ENCODE data around the gene ATP2A3. TPM values are rescaled to one million over a fixed set of nuclear protein-coding genes. Genes with fewer than 3 reads are reported as not detected.
"Not testable (repeated sequence)": the region's sequence is repeated elsewhere in the genome, so short reads cannot be mapped to it uniquely, and the experiment has no call there.

ATP2A3 gene
- total and polyA plus RNA-seq, 4 donors = 16.6 to 64.6 (median 25.5) TPM

DNA sequence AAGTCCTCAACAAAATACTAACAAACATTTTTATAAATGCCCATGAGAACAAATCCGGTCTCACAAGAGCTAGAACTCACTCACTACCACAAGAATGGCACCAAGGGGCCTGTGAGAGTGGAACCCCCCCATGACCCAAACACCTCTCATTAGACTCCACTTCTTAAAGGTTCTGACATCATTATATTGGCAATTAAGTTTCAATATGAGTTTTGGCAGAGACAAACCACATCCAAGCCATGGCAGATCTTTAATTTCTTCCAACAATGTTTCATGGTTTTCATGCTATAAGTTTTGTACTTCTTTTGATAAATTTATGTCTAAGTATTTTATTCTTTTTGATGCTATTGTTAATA lies 30.0 kb upstream of the ATP2A3 start:
- 55 to 85% methylated on average over 1 of the region's 1 CpG for WGBS, 2 donors
- Histone ChIP-seq H3K36me3 (ENCODE audit: control insufficient read depth in 4 of 4, insufficient read depth in 4 of 4, low read length in 4 of 4) (no peaks in the 10 kb centered on the region), H3K4me1 (ENCODE audit: control insufficient read depth in 5 of 5, insufficient read depth in 5 of 5, low read length in 5 of 5) (peaks cover 0 to 3% (median 0%) of the 10 kb centered on the region in 5 donors), H3K27me3 (ENCODE audit: control insufficient read depth in 3 of 3, insufficient read depth in 3 of 3, low read length in 2 of 3) (no peaks in the 10 kb centered on the region), H3K9me3 (ENCODE audit: control insufficient read depth in 4 of 4, insufficient read depth in 3 of 4, low read length in 3 of 4) (peaks cover 0 to 3% (median 0%) of the 10 kb centered on the region in 4 donors), H3K27ac (ENCODE audit: low read depth in 1 of 2, low read length in 1 of 2) (no peak overlapping the region), H3K9ac (ENCODE audit: insufficient read depth in 1 of 2, low read length in 2 of 2) (no peak overlapping the region), H3K4me3 (no peak overlapping the region)
- TF ChIP-seq, protein P1, sequence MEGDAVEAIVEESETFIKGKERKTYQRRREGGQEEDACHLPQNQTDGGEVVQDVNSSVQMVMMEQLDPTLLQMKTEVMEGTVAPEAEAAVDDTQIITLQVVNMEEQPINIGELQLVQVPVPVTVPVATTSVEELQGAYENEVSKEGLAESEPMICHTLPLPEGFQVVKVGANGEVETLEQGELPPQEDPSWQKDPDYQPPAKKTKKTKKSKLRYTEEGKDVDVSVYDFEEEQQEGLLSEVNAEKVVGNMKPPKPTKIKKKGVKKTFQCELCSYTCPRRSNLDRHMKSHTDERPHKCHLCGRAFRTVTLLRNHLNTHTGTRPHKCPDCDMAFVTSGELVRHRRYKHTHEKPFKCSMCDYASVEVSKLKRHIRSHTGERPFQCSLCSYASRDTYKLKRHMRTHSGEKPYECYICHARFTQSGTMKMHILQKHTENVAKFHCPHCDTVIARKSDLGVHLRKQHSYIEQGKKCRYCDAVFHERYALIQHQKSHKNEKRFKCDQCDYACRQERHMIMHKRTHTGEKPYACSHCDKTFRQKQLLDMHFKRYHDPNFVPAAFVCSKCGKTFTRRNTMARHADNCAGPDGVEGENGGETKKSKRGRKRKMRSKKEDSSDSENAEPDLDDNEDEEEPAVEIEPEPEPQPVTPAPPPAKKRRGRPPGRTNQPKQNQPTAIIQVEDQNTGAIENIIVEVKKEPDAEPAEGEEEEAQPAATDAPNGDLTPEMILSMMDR (IDR thresholded peaks at IDR 0.05; ENCODE audit: control extremely low read depth, extremely low read depth) = no peak
- no peak for ATAC-seq (ENCODE audit: insufficient read depth, low FRiP score)
- no peak for DNase-seq

DNA sequence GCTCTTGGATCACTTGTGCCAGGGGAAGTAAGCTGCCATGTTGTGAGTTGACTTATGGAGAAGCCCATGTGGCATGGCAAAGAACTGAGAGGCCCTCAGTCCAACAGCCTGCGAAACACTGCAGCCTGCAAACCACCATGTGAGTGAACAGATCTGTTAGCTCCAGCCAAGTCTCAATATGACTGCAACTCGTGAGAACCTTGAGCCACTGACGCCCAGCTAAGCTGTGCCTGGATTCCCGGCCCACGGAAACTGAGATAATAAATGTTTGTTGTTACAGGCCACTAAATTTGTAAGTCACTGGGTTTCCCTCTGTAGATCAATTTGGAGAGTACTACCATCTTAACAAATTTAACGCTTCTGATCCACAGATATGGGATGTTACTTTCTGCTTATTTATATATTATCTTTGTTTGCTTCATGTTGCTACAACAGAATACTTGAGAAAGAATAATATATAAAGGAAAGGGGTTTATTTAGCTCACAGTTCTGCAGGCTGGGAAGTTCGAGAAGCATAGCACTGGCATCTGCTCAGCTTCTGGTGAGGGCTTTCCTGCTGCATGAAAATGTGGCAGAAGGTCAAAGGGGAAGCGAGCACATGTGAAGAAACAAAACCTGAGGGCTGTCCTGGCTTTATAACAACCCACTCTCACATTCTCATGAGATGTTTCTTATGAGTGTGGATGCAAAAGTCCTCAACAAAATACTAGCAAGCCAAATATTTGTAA lies 29.4 kb upstream of the ATP2A3 start:
- DNase-seq (no peak), ATAC-seq (ENCODE audit: insufficient read depth, low FRiP score) (no peak)
- H3K4me3 ChIP-seq = no peak overlapping the region
- TF ChIP-seq, protein P1 (IDR thresholded peaks at IDR 0.05; ENCODE audit: control extremely low read depth, extremely low read depth) = no peak
- 58 to 72% methylated on average over 8 of the region's 8 CpGs for WGBS, 2 donors
- no peak overlapping the region for H3K27ac ChIP-seq (ENCODE audit: low read depth in 1 of 2, low read length in 1 of 2)
- H3K36me3 ChIP-seq (ENCODE audit: control insufficient read depth in 4 of 4, insufficient read depth in 4 of 4, low read length in 4 of 4) = no peaks in the 10 kb centered on the region
- no peak overlapping the region for H3K9ac ChIP-seq (ENCODE audit: insufficient read depth in 1 of 2, low read length in 2 of 2)
- no peaks in the 10 kb centered on the region for H3K27me3 ChIP-seq (ENCODE audit: control insufficient read depth in 3 of 3, insufficient read depth in 3 of 3, low read length in 2 of 3)
- peaks cover 0 to 3% (median 0%) of the 10 kb centered on the region in 4 donors for H3K9me3 ChIP-seq (ENCODE audit: control insufficient read depth in 4 of 4, insufficient read depth in 3 of 4, low read length in 3 of 4)
- H3K4me1 ChIP-seq (ENCODE audit: control insufficient read depth in 5 of 5, insufficient read depth in 5 of 5, low read length in 5 of 5) = peaks cover 0 to 7% (median 0%) of the 10 kb centered on the region in 5 donors

DNA sequence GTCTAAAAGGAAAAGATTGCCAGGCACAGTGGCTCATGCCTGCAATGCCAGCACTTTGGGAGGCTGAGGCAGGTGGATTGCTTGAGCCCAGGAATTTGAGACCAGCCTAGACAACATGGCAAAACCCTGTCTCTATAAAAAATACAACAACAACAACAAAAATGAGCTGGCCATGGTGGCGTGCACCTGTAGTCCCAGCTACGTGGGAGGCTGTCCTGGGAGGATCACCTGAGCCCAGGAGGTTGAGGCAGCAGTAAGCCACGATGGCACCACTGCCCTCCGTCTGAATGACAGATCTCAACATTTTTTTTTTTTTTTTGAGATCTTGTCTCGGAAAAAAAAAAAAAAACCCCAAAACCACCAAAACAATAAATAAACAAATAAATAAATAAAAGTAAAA lies 28.1 kb upstream of the ATP2A3 start:
- Histone ChIP-seq H3K27me3 (ENCODE audit: control insufficient read depth in 3 of 3, insufficient read depth in 3 of 3, low read length in 2 of 3) (no peaks in the 10 kb centered on the region), H3K4me1 (ENCODE audit: control insufficient read depth in 5 of 5, insufficient read depth in 5 of 5, low read length in 5 of 5) (peaks cover 0 to 7% (median 0%) of the 10 kb centered on the region in 5 donors), H3K9ac (ENCODE audit: insufficient read depth in 1 of 2, low read length in 2 of 2) (no peak overlapping the region), H3K4me3 (no peak overlapping the region), H3K36me3 (ENCODE audit: control insufficient read depth in 4 of 4, insufficient read depth in 4 of 4, low read length in 4 of 4) (no peaks in the 10 kb centered on the region), H3K9me3 (ENCODE audit: control insufficient read depth in 4 of 4, insufficient read depth in 3 of 4, low read length in 3 of 4) (peaks cover 0 to 3% (median 0%) of the 10 kb centered on the region in 4 donors), H3K27ac (ENCODE audit: low read depth in 1 of 2, low read length in 1 of 2) (no peak overlapping the region)
- TF ChIP-seq, protein P1 (IDR thresholded peaks at IDR 0.05; ENCODE audit: control extremely low read depth, extremely low read depth) = no peak
- DNase-seq (no peak), ATAC-seq (ENCODE audit: insufficient read depth, low FRiP score) (no peak)
- 74 to 84% methylated on average over 5 of the region's 5 CpGs for whole genome bisulfite sequencing, 2 donors

DNA sequence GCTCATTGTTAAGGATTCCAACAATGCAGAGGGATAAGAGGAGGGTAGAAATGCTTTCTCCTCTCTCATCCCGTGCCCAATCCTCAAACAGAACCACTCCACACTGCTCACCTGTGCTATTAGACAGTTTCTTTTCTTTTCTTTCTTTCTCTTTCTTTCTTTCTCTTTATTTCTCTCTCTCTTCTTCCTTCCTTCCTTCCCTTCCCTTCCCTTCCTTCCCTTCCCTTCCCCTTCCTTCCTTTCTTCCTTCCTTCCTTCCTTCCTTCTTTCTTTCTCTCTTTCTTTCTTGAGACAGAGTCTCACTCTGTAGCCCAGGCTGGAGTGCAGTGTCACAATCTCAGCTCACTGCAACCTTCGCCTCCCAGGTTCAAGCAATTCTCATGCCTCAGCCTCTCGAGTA lies 27.5 kb upstream of the ATP2A3 start:
- H3K27me3 ChIP-seq (ENCODE audit: control insufficient read depth in 3 of 3, insufficient read depth in 3 of 3, low read length in 2 of 3); H3K9me3 ChIP-seq (ENCODE audit: control insufficient read depth in 4 of 4, insufficient read depth in 3 of 4, low read length in 3 of 4); H3K9ac ChIP-seq (ENCODE audit: insufficient read depth in 1 of 2, low read length in 2 of 2); H3K4me3 ChIP-seq; H3K36me3 ChIP-seq (ENCODE audit: control insufficient read depth in 4 of 4, insufficient read depth in 4 of 4, low read length in 4 of 4); ATAC-seq (ENCODE audit: insufficient read depth, low FRiP score); H3K27ac ChIP-seq (ENCODE audit: low read depth in 1 of 2, low read length in 1 of 2); H3K4me1 ChIP-seq (ENCODE audit: control insufficient read depth in 5 of 5, insufficient read depth in 5 of 5, low read length in 5 of 5); DNase-seq: not testable (repeated sequence)
- 86 to 88% methylated on average over 3 of the region's 3 CpGs for WGBS, 2 donors

Data from lung (tissue), 12 donors.